H1 (cell line): ENCODE measurements around the gene SLC17A4. TPM values are rescaled to one million over a fixed set of nuclear protein-coding genes. Genes with fewer than 3 reads are reported as not detected.

ENCODE experiments used
- CTCF ChIA-PET: fragments of 300-600 bp; sonication (Branson Sonifier 250); formaldehyde crosslinking; loops from one replicate; lab custom pipeline; 2021; ENCODE audit not compliant: partially characterized antibody; lab: Charles Lee
- POLR2A ChIA-PET: fragments of 300-600 bp; sonication (Branson Sonifier 250); formaldehyde crosslinking; loops from one replicate; lab custom pipeline; 2021; ENCODE audit warnings: inconsistent platforms; ENCODE audit not compliant: partially characterized antibody; lab: Charles Lee
- DNase-seq, 2 experiments: peaks; one replicate each; pipeline versions ENCODE4 v3.0.0 to v3.0.0-alpha.2; 2010 to 2022; ENCODE audit warnings: low spot score in 2 of 2, low read depth in 1 of 2, mixed read lengths in 1 of 2
- FAIRE-seq: peaks from 2 replicates; lab custom pipeline; 2011; peaks lifted over from hg19 to GRCh38; lab: Jason Lieb, UNC
- H2AFZ ChIP-seq: 2 replicates; pipeline ENCODE4 v1.8.1; 2012; ENCODE audit warnings: low read length, inconsistent platforms
- H2AK5ac ChIP-seq: 2 replicates; pipeline ENCODE4 v1.6.1; 2013; ENCODE audit warnings: low read depth, low read length
- H2BK120ac ChIP-seq: replicated peaks from 2 replicates; pipeline ENCODE3; 2013; ENCODE audit warnings: low read depth, low read length, inconsistent platforms
- H2BK12ac ChIP-seq: 2 replicates; pipeline ENCODE4 v1.6.1; 2013; ENCODE audit warnings: low read depth, low read length
- H2BK15ac ChIP-seq: 2 replicates; pipeline ENCODE4 v1.6.1; 2013; ENCODE audit warnings: low read length
- H2BK20ac ChIP-seq: 2 replicates; pipeline ENCODE4 v1.6.1; 2013; ENCODE audit warnings: low read length
- H2BK5ac ChIP-seq: 2 replicates; pipeline ENCODE4 v1.6.1; 2013; ENCODE audit warnings: low read depth, low read length
- H3K14ac ChIP-seq: 2 replicates; pipeline ENCODE4 v1.6.1; 2013; ENCODE audit warnings: inconsistent platforms; ENCODE audit not compliant: insufficient read length
- H3K18ac ChIP-seq: 2 replicates; pipeline ENCODE4 v1.6.1; 2013; ENCODE audit warnings: low read length; ENCODE audit errors: extremely low read depth
- H3K23ac ChIP-seq: 2 replicates; pipeline ENCODE4 v1.6.1; 2013; ENCODE audit warnings: inconsistent platforms; ENCODE audit not compliant: insufficient read length
- H3K23me2 ChIP-seq: 2 replicates; pipeline ENCODE4 v1.6.1; 2013; ENCODE audit warnings: low read depth, low read length
- H3K27ac ChIP-seq: 2 replicates; pipeline ENCODE4 v1.6.1; 2011; ENCODE audit warnings: low read depth, low read length, inconsistent platforms
- H3K27me3 ChIP-seq, 4 experiments: replicated peaks in 1 of 4; 1 replicate in 1 of 4; 2 replicates in 3 of 4; pipeline versions ENCODE4 v1.6.1 to v1.8.1; 2011 to 2013; ENCODE audit warnings: low read length in 3 of 4, mild to moderate bottlenecking in 3 of 4, inconsistent platforms in 2 of 4, mixed read lengths in 2 of 4, moderate library complexity in 1 of 4; ENCODE audit not compliant: control insufficient read depth in 3 of 4, insufficient read depth in 3 of 4; ENCODE audit errors: extremely low read depth in 1 of 4
- H3K36me3 ChIP-seq, 4 experiments: 2 replicates each; pipeline versions ENCODE4 v1.6.1 to v1.8.1; 2011 to 2013; ENCODE audit warnings: mild to moderate bottlenecking in 4 of 4, low read length in 3 of 4, moderate library complexity in 2 of 4, control low read depth in 1 of 4, inconsistent platforms in 1 of 4; ENCODE audit not compliant: insufficient read depth in 4 of 4, control insufficient read depth in 2 of 4
- H3K4ac ChIP-seq: replicated peaks from 2 replicates; pipeline ENCODE3; 2013; ENCODE audit warnings: low read length, low read depth, mixed read lengths, inconsistent platforms; ENCODE audit not compliant: insufficient read length
- H3K4me1 ChIP-seq, 4 experiments: replicated peaks in 1 of 4; 1 replicate in 1 of 4; 2 replicates in 3 of 4; pipeline versions ENCODE4 v1.6.1 to v1.8.1; 2011 to 2013; ENCODE audit warnings: low read length in 3 of 4, inconsistent platforms in 2 of 4, mixed read lengths in 1 of 4; ENCODE audit not compliant: insufficient read depth in 4 of 4, control insufficient read depth in 3 of 4
- H3K4me2 ChIP-seq, 2 experiments: 2 replicates each; pipeline versions ENCODE4 v1.6.1 to v1.8.1; 2011 to 2013; ENCODE audit warnings: low read depth in 2 of 2, low read length in 2 of 2, control low read depth in 1 of 2, inconsistent platforms in 1 of 2, mild to moderate bottlenecking in 1 of 2; ENCODE audit not compliant: insufficient read depth in 1 of 2
- H3K4me3 ChIP-seq, 4 experiments: fragments of 200-600, 300-600 bp in 1 of 4; sonication (generic), shearing (Covaris generic), sonication (Bioruptor Twin) in 1 of 4; 2 replicates each; pipeline versions ENCODE4 v1.5.1 to v1.8.1; 2011 to 2016; ENCODE audit warnings: low read length in 4 of 4, low read depth in 3 of 4, control low read depth in 2 of 4, inconsistent platforms in 2 of 4, mild to moderate bottlenecking in 2 of 4, mixed read lengths in 1 of 4, moderate library complexity in 1 of 4; ENCODE audit not compliant: insufficient read depth in 2 of 4; ENCODE audit errors: extremely low read depth in 1 of 4
- H3K56ac ChIP-seq: replicated peaks from 2 replicates; pipeline ENCODE3; 2013; ENCODE audit warnings: low read depth, mild to moderate bottlenecking, mixed read lengths, low read length, inconsistent platforms; ENCODE audit not compliant: insufficient read length
- H3K79me1 ChIP-seq: 2 replicates; pipeline ENCODE4 v1.6.1; 2013; ENCODE audit warnings: low read depth, low read length, control low read depth
- H3K79me2 ChIP-seq, 2 experiments: 2 replicates each; pipeline versions ENCODE4 v1.6.1 to v1.8.1; 2012 to 2013; ENCODE audit warnings: low read length in 2 of 2, mild to moderate bottlenecking in 2 of 2, inconsistent platforms in 1 of 2; ENCODE audit not compliant: insufficient read depth in 2 of 2, control insufficient read depth in 1 of 2
- H3K9ac ChIP-seq, 4 experiments: replicated peaks in 1 of 4; 1 replicate in 1 of 4; 2 replicates in 3 of 4; pipeline versions ENCODE4 v1.6.1 to v1.8.1; 2011 to 2013; ENCODE audit warnings: low read depth in 3 of 4, low read length in 3 of 4, control low read depth in 2 of 4, mild to moderate bottlenecking in 2 of 4, moderate library complexity in 2 of 4, inconsistent platforms in 1 of 4; ENCODE audit errors: extremely low read depth in 1 of 4
- H3K9me3 ChIP-seq, 2 experiments: 2 replicates each; pipeline versions ENCODE4 v1.6.1 to v1.8.1; 2012 to 2013; ENCODE audit warnings: mild to moderate bottlenecking in 2 of 2, moderate library complexity in 2 of 2, control low read depth in 1 of 2, inconsistent platforms in 1 of 2, low read depth in 1 of 2, low read length in 1 of 2, mixed read lengths in 1 of 2; ENCODE audit not compliant: insufficient read depth in 2 of 2
- H4K20me1 ChIP-seq, 2 experiments: replicated peaks in 1 of 2; 2 replicates each; pipeline versions ENCODE3 to v1.8.1; 2011 to 2013; ENCODE audit warnings: inconsistent platforms in 2 of 2, low read length in 2 of 2, mild to moderate bottlenecking in 1 of 2; ENCODE audit not compliant: insufficient read depth in 2 of 2, control insufficient read depth in 1 of 2
- H4K5ac ChIP-seq: 2 replicates; pipeline ENCODE4 v1.6.1; 2013; ENCODE audit warnings: low read length, low read depth, mixed read lengths, inconsistent platforms; ENCODE audit not compliant: insufficient read length
- H4K8ac ChIP-seq: 2 replicates; pipeline ENCODE4 v1.8.0; 2013; ENCODE audit warnings: mild to moderate bottlenecking, moderate library complexity, low read length, inconsistent platforms; ENCODE audit not compliant: insufficient read depth; ENCODE audit errors: extremely low read depth
- H4K91ac ChIP-seq: replicated peaks from 2 replicates; pipeline ENCODE3; 2013; ENCODE audit warnings: low read length, mixed read lengths, inconsistent platforms; ENCODE audit not compliant: insufficient read length
- ATF2 ChIP-seq: IDR thresholded peaks from 2 replicates; pipeline ENCODE4 v1.6.1; 2012; ENCODE audit warnings: low read length, inconsistent platforms
- ATF3 ChIP-seq: IDR thresholded peaks from 2 replicates; pipeline ENCODE4 v1.6.1; 2011; ENCODE audit warnings: low read depth, mild to moderate bottlenecking, low read length; ENCODE audit not compliant: insufficient read depth
- CEBPB ChIP-seq: IDR thresholded peaks from 2 replicates; pipeline ENCODE4 v1.6.1; 2012; ENCODE audit warnings: low read depth, low read length
- CHD2 ChIP-seq: IDR thresholded peaks from 2 replicates; pipeline ENCODE4 v1.6.1; 2012; ENCODE audit warnings: low read length, improper control_type of control experiment
- CTBP2 ChIP-seq: IDR thresholded peaks from 2 replicates; pipeline ENCODE4 v1.7.0; 2011; ENCODE audit warnings: borderline replicate concordance, mild to moderate bottlenecking, moderate library complexity, mixed read lengths, low read length; ENCODE audit not compliant: insufficient read depth, insufficient read length
- EGR1 ChIP-seq: IDR thresholded peaks from 2 replicates; pipeline ENCODE4 v1.6.1; 2011; ENCODE audit warnings: low read depth, low read length, borderline replicate concordance
- GABPA ChIP-seq: IDR thresholded peaks from 2 replicates; pipeline ENCODE4 v1.6.1; 2011; ENCODE audit warnings: mild to moderate bottlenecking, low read length, moderate library complexity, borderline replicate concordance; ENCODE audit not compliant: insufficient read depth
- RAD21 ChIP-seq, 2 experiments: IDR thresholded peaks in 1 of 2; conservative IDR thresholded peaks in 1 of 2; 2 replicates each; pipeline ENCODE4 v1.6.1; 2011; ENCODE audit warnings: low read depth in 2 of 2, low read length in 2 of 2, improper control_type of control experiment in 1 of 2, inconsistent platforms in 1 of 2, mild to moderate bottlenecking in 1 of 2, moderate library complexity in 1 of 2
- SIN3A ChIP-seq, 2 experiments: IDR thresholded peaks in 1 of 2; conservative IDR thresholded peaks in 1 of 2; 2 replicates each; pipeline ENCODE4 v1.6.1; 2011 to 2012; ENCODE audit warnings: low read length in 2 of 2, improper control_type of control experiment in 1 of 2, low read depth in 1 of 2, mild to moderate bottlenecking in 1 of 2
- SP2 ChIP-seq: IDR thresholded peaks from 2 replicates; pipeline ENCODE4 v1.6.1; 2012; ENCODE audit warnings: mild to moderate bottlenecking, low read length, inconsistent platforms
- TEAD4 ChIP-seq: IDR thresholded peaks from 2 replicates; pipeline ENCODE4 v1.6.1; 2012; ENCODE audit warnings: low read depth, low read length, inconsistent platforms, mixed read lengths
- WGBS, 2 experiments: shearing (Covaris generic) in 1 of 2; methylation state at CpG; one replicate each; pipeline versions ENCODE4 v1.1.6 to v1.1.7; 2013 to 2015; ENCODE audit warnings: low lambda C conversion rate in 2 of 2, mixed read lengths in 2 of 2, inconsistent platforms in 1 of 2, low coverage in 1 of 2, missing lambda C conversion rate in 1 of 2; ENCODE audit not compliant: insufficient replicate concordance in 2 of 2, insufficient coverage in 1 of 2, insufficient read length in 1 of 2; ENCODE audit errors: extremely low coverage in 1 of 2, missing lambda C conversion rate in 1 of 2; 5-methylcytosine and 5-hydroxymethylcytosine counted together
- polyA plus RNA-seq, 7 experiments: library from polyadenylated mRNA; depleted of rRNA in 3 of 7; stranded (reverse) in 5 of 7; unstranded in 2 of 7; fragments of >200 nt in 5 of 7; fragments of 200-250 nt in 2 of 7; gene quantifications; 1 replicate in 5 of 7; 2 replicates in 1 of 7; 4 replicates in 1 of 7; pipeline versions ENCODE4 v1.2.1 to v1.2.3, GENCODE V29; 2011 to 2013; ENCODE audit warnings: missing spikeins in 2 of 7, mixed read lengths in 2 of 7
- total RNA-seq: library from RNA; stranded (reverse); fragmentation: NEBNext Ultra II Directional; extraction: Animal tissue kit (Norgen Biotek cat#: 25700); gene quantifications from 2 replicates; pipeline ENCODE4 v1.2.1, GENCODE V29; 2021

SLC17A4 gene
- total and polyA plus RNA-seq, 2 of the 8 experiments (the other 6 are each of a cell fraction or from before 2014, with no cell fraction given): not detected

GRCh38 chr6:25830458-25830857 lies 75.9 kb downstream of the SLC17A4 start:
- Histone ChIP-seq H2BK20ac (no peak overlapping the region), H4K91ac (no peak overlapping the region), H2BK120ac (no peak overlapping the region), H3K36me3 (no peaks in the 10 kb centered on the region), H2BK5ac (no peak overlapping the region), H3K18ac (no peak overlapping the region), H3K23ac (no peak overlapping the region), H3K9me3 (no peaks in the 10 kb centered on the region), H3K27ac (no peak overlapping the region), H3K23me2 (no peaks in the 10 kb centered on the region), H3K4ac (no peak overlapping the region), H4K8ac (no peak overlapping the region), H3K4me1 (no peaks in the 10 kb centered on the region), H3K79me1 (no peaks in the 10 kb centered on the region), H3K27me3 (no peaks in the 10 kb centered on the region), H2AK5ac (no peak overlapping the region), H4K20me1 (no peaks in the 10 kb centered on the region), H3K4me2 (no peak overlapping the region), H2AFZ (no peak overlapping the region), H4K5ac (no peak overlapping the region), H3K14ac (no peak overlapping the region), H3K4me3 (no peak overlapping the region), H2BK15ac (no peak overlapping the region), H3K79me2 (no peaks in the 10 kb centered on the region), H3K56ac (no peak overlapping the region), H2BK12ac (no peak overlapping the region), H3K9ac (no peak overlapping the region)
- ChIA-PET POLR2A (no interaction called here), CTCF (no interaction called here)
- WGBS, 2 experiments: 80% methylated on average over 4 of the region's 4 CpGs; no CpG with 5 or more reads in 1 of the 2 experiments
- FAIRE-seq (no peak), DNase-seq (no peak)
- no peak for TF ChIP-seq CEBPB
- TF ChIP-seq ATF3: no peak
- no peak for TF ChIP-seq RAD21 (IDR thresholded peaks at IDR 0.05 in 1 of 2, conservative IDR thresholded peaks at IDR 0.05 in 1 of 2; ENCODE audit: low read depth in 2 of 2, low read length in 2 of 2)
- no peak for TF ChIP-seq EGR1
- TF ChIP-seq SIN3A (conservative IDR thresholded peaks at IDR 0.05 in 1 of 2, IDR thresholded peaks at IDR 0.05 in 1 of 2; ENCODE audit: low read depth in 1 of 2, low read length in 2 of 2): no peak
- no peak for TF ChIP-seq TEAD4
- no peak for TF ChIP-seq CTBP2
- no peak for TF ChIP-seq CHD2
- no peak for TF ChIP-seq GABPA
- no peak for TF ChIP-seq ATF2
- TF ChIP-seq SP2: no peak
